Airway epithelial cell (primary cell): ENCODE data around the gene NEUROG3. TPM values are rescaled to one million over a fixed set of nuclear protein-coding genes. Genes with fewer than 3 reads are reported as not detected.

Experiments used
- total RNA-seq: library from RNA; depleted of rRNA; stranded (reverse); fragments of >200 nt; gene quantifications from 2 replicates; pipeline ENCODE4 v1.2.3, GENCODE V29; 2015

Gene NEUROG3
- not detected in 2 replicates for total RNA-seq

GRCh38 chr10:69573056-69573806, at the start of gene NEUROG3:
Gene NEUROG3 (minus strand): TSS chr10:69573422. CDS start chr10:69573043, 379 bp downstream.

Other genes starting within 250 kb of the NEUROG3 start
- gene TACR2, start 156.5 kb downstream of the NEUROG3 start, total RNA-seq = 0.28 TPM in 1 of 2 replicates, not detected in the other
- gene TSPAN15, start 122.0 kb downstream of the NEUROG3 start, total RNA-seq = 12.0 and 18.0 TPM in 2 replicates
- gene FAM241B, start 56.8 kb upstream of the NEUROG3 start, total RNA-seq = 2.1 and 3.6 TPM in 2 replicates
- 0.19 and 1.3 TPM in 2 replicates for gene COL13A1, start 228.5 kb upstream of the NEUROG3 start, total RNA-seq